ENCODE results near the gene C11orf86. TPM values are rescaled to one million over a fixed set of nuclear protein-coding genes. Genes with fewer than 3 reads are reported as not detected.
A peak's percentile ranks its signal among the peaks of the same experiment; 100 is the strongest.

C11orf86 gene
- total RNA-seq, 6 donors from 2014 or later: not detected

DNA sequence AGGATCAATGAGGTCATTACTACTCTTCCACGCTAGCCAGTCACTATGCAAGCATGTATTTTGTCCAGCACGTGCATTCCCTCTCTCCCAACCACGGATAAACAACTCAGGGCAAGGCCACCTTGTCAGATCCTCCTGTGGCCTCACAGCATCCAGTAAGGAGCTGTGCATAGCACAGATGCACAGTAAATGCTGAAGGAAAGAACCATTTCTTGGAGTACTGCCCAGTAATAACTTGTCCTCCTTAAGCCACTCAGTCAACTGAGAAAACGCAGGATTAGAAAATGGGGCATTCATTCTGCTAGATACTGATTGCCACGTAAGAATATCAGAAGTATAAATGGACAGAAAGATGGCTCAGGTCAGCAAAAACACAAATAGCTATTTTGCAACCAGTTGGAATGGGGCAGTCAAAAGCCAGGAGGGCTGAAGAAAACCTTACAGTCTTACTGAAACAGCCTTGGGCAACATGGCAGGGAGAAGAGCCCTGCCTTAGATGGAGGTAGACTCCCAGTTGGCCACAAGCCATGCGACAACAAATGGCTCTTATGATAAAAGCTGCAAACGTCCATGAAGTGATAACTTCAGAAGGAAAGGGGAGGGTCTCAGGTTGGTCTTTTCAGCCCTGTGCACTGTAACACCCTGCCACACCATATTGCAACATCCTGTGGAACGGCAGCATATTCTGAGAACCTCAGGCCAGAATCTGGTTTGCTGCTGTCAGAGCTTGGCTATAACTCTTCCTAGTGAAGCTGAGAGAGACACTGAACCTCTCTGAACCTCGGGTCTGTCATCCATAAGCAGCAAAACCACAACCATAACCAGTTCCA is 39.9 kb upstream of the C11orf86 start:
- DNase-seq: no peak
- H3K36me3 ChIP-seq: no peaks in the 10 kb centered on the region
- peak in 1 of 2 donors; percentile 9 for ATAC-seq (ENCODE audit: low FRiP score in 2 of 2)
- no peak overlapping the region for H3K4me3 ChIP-seq
- no peaks in the 10 kb centered on the region for H3K4me1 ChIP-seq
- H3K27me3 ChIP-seq: no peaks in the 10 kb centered on the region
- WGBS, 2 donors: 67 to 68% methylated on average over 9 of the region's 9 CpGs
- H3K27ac ChIP-seq: no peak overlapping the region
- TF ChIP-seq POLR2AphosphoS5 (IDR thresholded peaks at IDR 0.05) (no peak), POLR2A (IDR thresholded peaks at IDR 0.05) (no peak), EP300 (IDR thresholded peaks at IDR 0.05) (no peak)
- TF ChIP-seq, protein P1, sequence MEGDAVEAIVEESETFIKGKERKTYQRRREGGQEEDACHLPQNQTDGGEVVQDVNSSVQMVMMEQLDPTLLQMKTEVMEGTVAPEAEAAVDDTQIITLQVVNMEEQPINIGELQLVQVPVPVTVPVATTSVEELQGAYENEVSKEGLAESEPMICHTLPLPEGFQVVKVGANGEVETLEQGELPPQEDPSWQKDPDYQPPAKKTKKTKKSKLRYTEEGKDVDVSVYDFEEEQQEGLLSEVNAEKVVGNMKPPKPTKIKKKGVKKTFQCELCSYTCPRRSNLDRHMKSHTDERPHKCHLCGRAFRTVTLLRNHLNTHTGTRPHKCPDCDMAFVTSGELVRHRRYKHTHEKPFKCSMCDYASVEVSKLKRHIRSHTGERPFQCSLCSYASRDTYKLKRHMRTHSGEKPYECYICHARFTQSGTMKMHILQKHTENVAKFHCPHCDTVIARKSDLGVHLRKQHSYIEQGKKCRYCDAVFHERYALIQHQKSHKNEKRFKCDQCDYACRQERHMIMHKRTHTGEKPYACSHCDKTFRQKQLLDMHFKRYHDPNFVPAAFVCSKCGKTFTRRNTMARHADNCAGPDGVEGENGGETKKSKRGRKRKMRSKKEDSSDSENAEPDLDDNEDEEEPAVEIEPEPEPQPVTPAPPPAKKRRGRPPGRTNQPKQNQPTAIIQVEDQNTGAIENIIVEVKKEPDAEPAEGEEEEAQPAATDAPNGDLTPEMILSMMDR (IDR thresholded peaks at IDR 0.05): no peak
- H3K9me3 ChIP-seq: no peaks in the 10 kb centered on the region

DNA sequence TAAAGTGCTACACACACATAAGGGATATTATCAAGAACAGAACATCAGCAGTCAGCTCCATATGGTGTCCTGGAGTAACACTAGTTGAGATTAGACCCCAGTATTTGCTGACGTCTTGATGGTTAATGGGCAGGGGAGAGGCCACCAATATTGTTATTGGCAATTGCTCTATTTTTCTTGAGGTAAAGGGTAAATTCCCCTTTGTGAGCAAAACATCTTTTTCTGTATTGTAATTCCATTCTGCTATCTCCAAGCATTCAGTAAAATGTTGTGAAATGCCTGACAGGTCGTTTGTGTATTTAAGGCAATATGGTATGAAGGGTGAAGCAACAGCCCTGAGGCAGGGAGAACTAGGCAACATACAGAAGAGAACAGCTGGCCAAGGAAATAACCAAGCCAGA is 38.8 kb upstream of the C11orf86 start:
- no peaks in the 10 kb centered on the region for H3K4me1 ChIP-seq
- DNase-seq (no peak), ATAC-seq (ENCODE audit: low FRiP score in 2 of 2) (no peak)
- TF ChIP-seq POLR2A (IDR thresholded peaks at IDR 0.05): no peak
- no peak for TF ChIP-seq EP300 (IDR thresholded peaks at IDR 0.05)
- TF ChIP-seq, protein P1 (IDR thresholded peaks at IDR 0.05): no peak
- no peak for TF ChIP-seq POLR2AphosphoS5 (IDR thresholded peaks at IDR 0.05)
- no peak overlapping the region for H3K27ac ChIP-seq
- no peaks in the 10 kb centered on the region for H3K36me3 ChIP-seq
- no peak overlapping the region for H3K4me3 ChIP-seq
- no peaks in the 10 kb centered on the region for H3K27me3 ChIP-seq
- 60 to 69% methylated on average over 2 of the region's 2 CpGs for WGBS, 2 donors
- H3K9me3 ChIP-seq: no peaks in the 10 kb centered on the region

DNA sequence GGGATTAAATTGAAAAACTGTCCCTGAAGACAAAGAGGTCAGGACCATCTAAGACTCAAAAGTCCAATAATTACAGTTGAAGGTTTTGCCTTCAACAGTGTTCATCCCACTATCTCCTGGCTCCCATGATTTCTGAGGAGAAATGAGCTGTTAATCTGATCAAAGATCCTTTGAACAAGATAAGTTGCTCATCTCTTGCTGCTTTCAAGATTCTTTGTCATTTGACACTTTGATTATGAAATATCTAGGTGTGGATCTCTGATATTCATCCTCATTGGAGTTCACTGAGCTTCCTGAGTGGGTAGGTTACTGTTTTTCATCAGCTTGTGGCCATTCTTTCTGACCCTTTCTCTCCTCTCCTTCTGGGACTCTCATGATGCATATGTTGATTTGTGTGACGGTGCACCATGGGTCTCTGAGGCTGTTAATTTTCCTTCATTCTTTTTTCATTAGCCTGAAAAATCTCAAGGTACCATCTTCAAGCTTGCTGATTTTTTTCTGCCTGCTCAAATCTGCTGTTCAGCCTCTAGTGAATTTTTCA is 37.8 kb upstream of the C11orf86 start:
- Histone ChIP-seq H3K4me3 (no peak overlapping the region), H3K4me1 (no peaks in the 10 kb centered on the region), H3K27me3 (no peaks in the 10 kb centered on the region), H3K9me3 (no peaks in the 10 kb centered on the region), H3K27ac (no peak overlapping the region), H3K36me3 (no peaks in the 10 kb centered on the region)
- 84 to 95% methylated on average over 1 of the region's 1 CpG for WGBS, 2 donors
- TF ChIP-seq POLR2A (IDR thresholded peaks at IDR 0.05) (no peak), POLR2AphosphoS5 (IDR thresholded peaks at IDR 0.05) (no peak), EP300 (IDR thresholded peaks at IDR 0.05) (no peak)
- TF ChIP-seq, protein P1 (IDR thresholded peaks at IDR 0.05): no peak
- ATAC-seq (ENCODE audit: low FRiP score in 2 of 2) (no peak), DNase-seq (no peak)

DNA sequence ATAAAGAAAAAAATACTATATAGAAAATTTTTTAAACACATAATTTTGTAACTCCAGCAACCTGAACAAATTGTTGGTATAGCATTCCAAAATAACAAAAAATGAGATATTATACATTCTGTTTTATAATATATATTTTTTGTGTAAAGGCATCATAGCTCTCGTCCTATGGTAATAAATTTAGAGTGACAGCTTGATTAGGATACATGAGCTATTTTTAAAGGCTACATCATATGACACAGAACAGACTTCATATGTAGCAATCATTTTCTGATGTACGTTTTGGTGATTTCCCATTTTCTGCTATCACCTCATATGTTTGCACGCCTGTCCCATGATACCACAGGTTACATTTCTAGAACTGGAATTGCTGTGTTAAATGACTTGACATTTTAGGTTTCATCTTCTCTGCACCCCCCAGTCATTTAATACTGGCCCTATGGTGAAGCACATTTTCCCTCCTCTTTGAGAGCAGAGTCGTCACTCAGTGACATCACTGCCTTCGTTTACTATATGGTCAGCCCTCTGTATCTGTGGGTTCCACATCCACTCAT is 36.4 kb upstream of the C11orf86 start:
- Histone ChIP-seq H3K4me1 (no peaks in the 10 kb centered on the region), H3K4me3 (no peak overlapping the region), H3K27ac (no peak overlapping the region), H3K9me3 (no peaks in the 10 kb centered on the region), H3K27me3 (no peaks in the 10 kb centered on the region), H3K36me3 (no peaks in the 10 kb centered on the region)
- DNase-seq (no peak), ATAC-seq (ENCODE audit: low FRiP score in 2 of 2) (no peak)
- TF ChIP-seq POLR2AphosphoS5 (IDR thresholded peaks at IDR 0.05): no peak
- no peak for TF ChIP-seq POLR2A (IDR thresholded peaks at IDR 0.05)
- TF ChIP-seq EP300 (IDR thresholded peaks at IDR 0.05): no peak
- TF ChIP-seq, protein P1 (IDR thresholded peaks at IDR 0.05): no peak
- WGBS, 2 donors: 88 to 90% methylated on average over 5 of the region's 5 CpGs

Data from upper lobe of left lung (tissue), 6 donors.